Tibial nerve (tissue), 4 donors: ENCODE results near the gene GRK2.
A peak's percentile ranks its signal among the peaks of the same experiment; 100 is the strongest.

Source experiments
- EP300 ChIP-seq, 2 donors: sonication (generic); formaldehyde crosslinking; IDR thresholded peaks; one replicate each; pipeline ENCODE4 v1.6.1; 2017; ENCODE audit warnings: antibody characterized with exemption in 2 of 2, mild to moderate bottlenecking in 1 of 2
- POLR2A ChIP-seq, 2 donors: fragments of 450-650 bp; IDR thresholded peaks; one replicate each; pipeline ENCODE4 v1.6.1; 2017; ENCODE audit warnings: antibody characterized with exemption in 2 of 2, mild to moderate bottlenecking in 2 of 2, moderate library complexity in 2 of 2
- TF ChIP-seq, protein P1 (sequence below), 5 experiments: fragments of 200-600 bp in 3 of 5; fragments of 450-650 bp in 2 of 5; sonication (generic) in 3 of 5; IDR thresholded peaks; one replicate each; pipeline ENCODE4 v1.5.1; 2016 to 2019; ENCODE audit warnings: antibody characterized with exemption in 5 of 5, mild to moderate bottlenecking in 3 of 5, moderate library complexity in 2 of 5

DNA sequence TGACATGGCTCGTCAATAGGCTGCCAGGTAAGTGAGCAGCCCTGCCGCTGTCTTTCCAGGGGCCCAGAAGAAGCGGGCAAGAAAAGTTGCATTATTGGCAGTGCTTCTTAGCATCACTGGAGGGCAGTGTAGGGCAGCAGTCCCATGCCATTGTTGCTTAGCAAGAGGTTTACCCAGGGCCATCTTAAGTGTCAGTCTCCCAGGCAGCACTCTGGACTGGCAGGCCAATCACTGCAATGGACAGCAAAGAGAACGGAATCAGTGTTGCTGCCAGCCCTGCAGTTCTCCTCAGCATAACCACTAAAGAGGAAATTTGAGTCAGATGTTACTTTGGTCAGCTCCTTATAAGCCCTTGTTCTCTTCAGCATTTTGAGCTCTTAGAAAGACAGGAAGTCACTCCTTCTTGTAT is 13.4 kb upstream of the GRK2 start:
- TF ChIP-seq, protein P1, sequence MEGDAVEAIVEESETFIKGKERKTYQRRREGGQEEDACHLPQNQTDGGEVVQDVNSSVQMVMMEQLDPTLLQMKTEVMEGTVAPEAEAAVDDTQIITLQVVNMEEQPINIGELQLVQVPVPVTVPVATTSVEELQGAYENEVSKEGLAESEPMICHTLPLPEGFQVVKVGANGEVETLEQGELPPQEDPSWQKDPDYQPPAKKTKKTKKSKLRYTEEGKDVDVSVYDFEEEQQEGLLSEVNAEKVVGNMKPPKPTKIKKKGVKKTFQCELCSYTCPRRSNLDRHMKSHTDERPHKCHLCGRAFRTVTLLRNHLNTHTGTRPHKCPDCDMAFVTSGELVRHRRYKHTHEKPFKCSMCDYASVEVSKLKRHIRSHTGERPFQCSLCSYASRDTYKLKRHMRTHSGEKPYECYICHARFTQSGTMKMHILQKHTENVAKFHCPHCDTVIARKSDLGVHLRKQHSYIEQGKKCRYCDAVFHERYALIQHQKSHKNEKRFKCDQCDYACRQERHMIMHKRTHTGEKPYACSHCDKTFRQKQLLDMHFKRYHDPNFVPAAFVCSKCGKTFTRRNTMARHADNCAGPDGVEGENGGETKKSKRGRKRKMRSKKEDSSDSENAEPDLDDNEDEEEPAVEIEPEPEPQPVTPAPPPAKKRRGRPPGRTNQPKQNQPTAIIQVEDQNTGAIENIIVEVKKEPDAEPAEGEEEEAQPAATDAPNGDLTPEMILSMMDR (IDR thresholded peaks at IDR 0.05): peak; percentile 9 to 46 (median 29)
- TF ChIP-seq POLR2A (IDR thresholded peaks at IDR 0.05): no peak
- peak in 1 of 2 donors; percentile 30 for TF ChIP-seq EP300 (IDR thresholded peaks at IDR 0.05)
